Right kidney (tissue), 9 donors: ENCODE data around the gene SEMA4F.
A peak's percentile ranks its signal among the peaks of the same experiment; 100 is the strongest.
"Not testable (repeated sequence)": the region's sequence is repeated elsewhere in the genome, so short reads cannot be mapped to it uniquely, and the experiment has no call there.

ENCODE experiments used
- DNase-seq: peaks from one replicate; pipeline ENCODE4 v3.0.0-alpha.2; 2016
- long read RNA-seq, 8 donors: transcript quantifications; one replicate each; lab custom pipeline, GENCODE V29; 2026

The SEMA4F gene
- long read RNA-seq, donor 1, full-length matches to known transcripts: 1 of 1 reads
- long read RNA-seq, donor 1, partial matches to known transcripts: 0 of 1 reads
- long read RNA-seq, donor 1, other reads (novel, unspliced or antisense): 0 of 1 reads
- long read RNA-seq, donor 2: 0 reads
- long read RNA-seq, donor 3: 0 reads
- long read RNA-seq, donor 4: 0 reads
- long read RNA-seq, donor 5, full-length matches to known transcripts: 1 of 9 reads
- long read RNA-seq, donor 5, partial matches to known transcripts: 8 of 9 reads
- long read RNA-seq, donor 5, other reads (novel, unspliced or antisense): 0 of 9 reads
- long read RNA-seq, donor 6: 0 reads
- long read RNA-seq, donor 7: 0 reads
- long read RNA-seq, donor 8, full-length matches to known transcripts: 1 of 1 reads
- long read RNA-seq, donor 8, partial matches to known transcripts: 0 of 1 reads
- long read RNA-seq, donor 8, other reads (novel, unspliced or antisense): 0 of 1 reads

- peak; percentile 91 for DNase-seq
These were observed at the start of gene SEMA4F for GRCh38 chr2:74653985-74654882. SEMA4F (plus strand) TSS chr2:74654247; CDS start chr2:74654377, 130 bp downstream.

GRCh38 chr2:74606927-74607326, 47.1 kb upstream of the SEMA4F start:
- no peak for DNase-seq

GRCh38 chr2:74617122-74617521, 36.9 kb upstream of the SEMA4F start:
- DNase-seq: no peak

GRCh38 chr2:74618410-74619083, 35.5 kb upstream of the SEMA4F start:
- no peak for DNase-seq

- DNase-seq: no peak
These were observed 34.3 kb upstream of the SEMA4F start for GRCh38 chr2:74619651-74620297.

- DNase-seq: no peak
These were observed 33.4 kb upstream of the SEMA4F start for GRCh38 chr2:74620671-74621070.

- no peak for DNase-seq
These were observed 28.2 kb upstream of the SEMA4F start for GRCh38 chr2:74625658-74626425.

GRCh38 chr2:74628538-74629105, 25.4 kb upstream of the SEMA4F start:
- no peak for DNase-seq

GRCh38 chr2:74630454-74630853, 23.6 kb upstream of the SEMA4F start:
- DNase-seq: not testable (repeated sequence)

GRCh38 chr2:74632209-74632938, 21.7 kb upstream of the SEMA4F start:
- DNase-seq: no peak

- no peak for DNase-seq
These were observed 21.1 kb upstream of the SEMA4F start for GRCh38 chr2:74632939-74633312.

GRCh38 chr2:74639550-74639949, 14.5 kb upstream of the SEMA4F start:
- no peak for DNase-seq

- DNase-seq: no peak
These were observed 8.7 kb upstream of the SEMA4F start for GRCh38 chr2:74645344-74645743.

- DNase-seq: no peak
These were observed 7.8 kb upstream of the SEMA4F start for GRCh38 chr2:74646201-74646600.

GRCh38 chr2:74646834-74647482, 7.1 kb upstream of the SEMA4F start:
- DNase-seq: no peak

GRCh38 chr2:74648009-74648443, 6.0 kb upstream of the SEMA4F start, which contains the start of gene M1AP:
M1AP (minus strand) TSS chr2:74648330; CDS start chr2:74640275, 8,055 bp downstream.
- DNase-seq: peak; percentile 65

- DNase-seq: no peak
These were observed 460 bp upstream of the SEMA4F start for GRCh38 chr2:74653589-74653984.

GRCh38 chr2:74655579-74655978, 1.5 kb downstream of the SEMA4F start:
- DNase-seq: no peak

GRCh38 chr2:74658516-74658915, 4.5 kb downstream of the SEMA4F start:
- no peak for DNase-seq
